ENCODE measurements around the gene DPH7. TPM values are rescaled to one million over a fixed set of nuclear protein-coding genes. Genes with fewer than 3 reads are reported as not detected.

The DPH7 gene
- total RNA-seq, 1 donor from 2014 or later: 37.6 TPM

GRCh38 chr9:137550231-137550621, 28.5 kb downstream of the DPH7 start, which contains the start of gene PNPLA7:
PNPLA7 (minus strand) TSS chr9:137550402; CDS start chr9:137550197, 205 bp downstream.
- no peaks in the 10 kb centered on the region for H3K79me2 ChIP-seq (ENCODE audit: low read depth)
- peak within 1 kb of the TSS; percentile 92 for H3K4me2 ChIP-seq
- H3K36me3 ChIP-seq: no peaks in the 10 kb centered on the region
- H3K27me3 ChIP-seq: no peaks in the 10 kb centered on the region
- peaks cover 33% of the 10 kb centered on the region for H3F3A ChIP-seq (ENCODE audit: low read depth)
- peak; percentile 84 for DNase-seq (ENCODE audit: low spot score)
- H3K9me3 ChIP-seq (ENCODE audit: low read depth): peaks cover 6% of the 10 kb centered on the region
- no peaks in the 10 kb centered on the region for H3K4me1 ChIP-seq
- Mint-ChIP-seq H3K27me3 (ENCODE audit: insufficient read depth, low read depth) (peaks cover 11% of the 10 kb centered on the region), H3K9me3 (peaks cover 10% of the 10 kb centered on the region), H3K4me3 (peak within 1 kb of the TSS; percentile 90), H3K36me3 (peaks cover 11% of the 10 kb centered on the region), H3K4me1 (peaks cover 17% of the 10 kb centered on the region), H3K27ac (peak within 1 kb of the TSS; percentile 83)
- peak within 1 kb of the TSS; percentile 64 for H3K4me3 ChIP-seq
- TF ChIP-seq CTCF (IDR thresholded peaks at IDR 0.05) (no peak), EZH2 (IDR thresholded peaks at IDR 0.05) (no peak), EZH2phosphoT487 (IDR thresholded peaks at IDR 0.05) (no peak)
- H2AFZ ChIP-seq (replicated peaks): peak within 1 kb of the TSS; percentile 94
- no peak within 1 kb of the TSS for H3K9ac ChIP-seq
- H4K20me1 ChIP-seq (ENCODE audit: low read depth): peaks cover 11% of the 10 kb centered on the region
- no peak within 1 kb of the TSS for H3K27ac ChIP-seq

- no peak overlapping the region for H3K4me3 ChIP-seq
- peaks cover 10% of the 10 kb centered on the region for H4K20me1 ChIP-seq (ENCODE audit: low read depth)
- H2AFZ ChIP-seq (replicated peaks): no peak overlapping the region
- H3K36me3 ChIP-seq: no peaks in the 10 kb centered on the region
- H3K9ac ChIP-seq: no peak overlapping the region
- no peaks in the 10 kb centered on the region for H3K4me1 ChIP-seq
- Mint-ChIP-seq H3K4me1 (peaks cover 17% of the 10 kb centered on the region), H3K4me3 (no peak overlapping the region), H3K27ac (no peak overlapping the region), H3K36me3 (peaks cover 12% of the 10 kb centered on the region), H3K27me3 (ENCODE audit: insufficient read depth, low read depth) (peaks cover 20% of the 10 kb centered on the region), H3K9me3 (peaks cover 12% of the 10 kb centered on the region)
- no peaks in the 10 kb centered on the region for H3K79me2 ChIP-seq (ENCODE audit: low read depth)
- no peak for DNase-seq (ENCODE audit: low spot score)
- H3K9me3 ChIP-seq (ENCODE audit: low read depth): peaks cover 6% of the 10 kb centered on the region
- TF ChIP-seq CTCF (IDR thresholded peaks at IDR 0.05) (no peak), EZH2 (IDR thresholded peaks at IDR 0.05) (no peak), EZH2phosphoT487 (IDR thresholded peaks at IDR 0.05) (no peak)
- no peak overlapping the region for H3K27ac ChIP-seq
- no peaks in the 10 kb centered on the region for H3K27me3 ChIP-seq
- H3F3A ChIP-seq (ENCODE audit: low read depth): peaks cover 24% of the 10 kb centered on the region
- H3K4me2 ChIP-seq: no peak overlapping the region
Measured at GRCh38 chr9:137547687-137548543, 30.8 kb downstream of the DPH7 start.

DNA sequence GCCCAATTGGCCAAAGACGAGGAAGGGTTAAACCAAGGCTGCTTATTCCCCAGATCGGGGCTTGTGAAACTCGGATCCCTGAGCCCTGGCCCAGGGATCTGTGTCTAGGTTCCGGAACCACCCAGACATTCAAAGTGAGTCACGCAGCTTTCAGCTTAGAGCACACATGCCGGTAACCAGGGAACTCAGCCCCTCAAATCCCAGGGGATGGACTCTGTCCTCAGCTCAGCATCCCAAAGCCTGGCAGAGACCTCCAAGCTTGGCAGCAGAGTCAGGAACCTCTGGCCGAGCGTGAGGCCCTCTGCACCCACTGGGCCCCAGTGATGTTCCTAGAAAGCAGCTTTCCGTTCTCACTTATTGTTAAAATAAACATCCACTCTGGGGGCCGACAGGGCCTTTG, 33.6 kb downstream of the DPH7 start:
- TF ChIP-seq EZH2phosphoT487 (IDR thresholded peaks at IDR 0.05) (no peak), CTCF (IDR thresholded peaks at IDR 0.05) (no peak), EZH2 (IDR thresholded peaks at IDR 0.05) (no peak)
- peaks cover 6% of the 10 kb centered on the region for H3K9me3 ChIP-seq (ENCODE audit: low read depth)
- H3K79me2 ChIP-seq (ENCODE audit: low read depth): no peaks in the 10 kb centered on the region
- Mint-ChIP-seq H3K4me3 (no peak overlapping the region), H3K27ac (no peak overlapping the region), H3K27me3 (ENCODE audit: insufficient read depth, low read depth) (peaks cover 12% of the 10 kb centered on the region), H3K9me3 (peaks cover 12% of the 10 kb centered on the region), H3K4me1 (peaks cover 24% of the 10 kb centered on the region), H3K36me3 (peaks cover 12% of the 10 kb centered on the region)
- H3K4me3 ChIP-seq: no peak overlapping the region
- H3F3A ChIP-seq (ENCODE audit: low read depth): peaks cover 5% of the 10 kb centered on the region
- H3K27me3 ChIP-seq: no peaks in the 10 kb centered on the region
- no peaks in the 10 kb centered on the region for H3K36me3 ChIP-seq
- no peak overlapping the region for H3K4me2 ChIP-seq
- H3K4me1 ChIP-seq: no peaks in the 10 kb centered on the region
- H4K20me1 ChIP-seq (ENCODE audit: low read depth): no peaks in the 10 kb centered on the region
- no peak for DNase-seq (ENCODE audit: low spot score)
- H3K27ac ChIP-seq: no peak overlapping the region
- no peak overlapping the region for H3K9ac ChIP-seq
- H2AFZ ChIP-seq (replicated peaks): no peak overlapping the region
